Subcutaneous abdominal adipose tissue (tissue), 5 donors: Measurements from ENCODE around the gene ACKR2.

Experiments
- H3K27ac ChIP-seq: one replicate; pipeline ENCODE4 v1.7.0; 2013; ENCODE audit warnings: low read depth, mild to moderate bottlenecking, inconsistent platforms, low read length, moderate library complexity
- H3K27me3 ChIP-seq, 5 donors: one replicate each; pipeline ENCODE4 v1.7.0; 2013; ENCODE audit warnings: low read length in 5 of 5, inconsistent platforms in 1 of 5; ENCODE audit not compliant: control insufficient read depth in 5 of 5, insufficient read depth in 4 of 5
- H3K36me3 ChIP-seq, 5 donors: one replicate each; pipeline ENCODE4 v1.7.0; 2013; ENCODE audit warnings: low read length in 5 of 5; ENCODE audit not compliant: control insufficient read depth in 5 of 5, insufficient read depth in 5 of 5
- H3K4me1 ChIP-seq, 5 donors: one replicate each; pipeline ENCODE4 v1.7.0; 2013; ENCODE audit warnings: low read length in 5 of 5, mild to moderate bottlenecking in 3 of 5, moderate library complexity in 1 of 5; ENCODE audit not compliant: control insufficient read depth in 5 of 5, insufficient read depth in 5 of 5
- H3K4me3 ChIP-seq, 5 donors: one replicate each; pipeline ENCODE4 v1.7.0; 2013; ENCODE audit warnings: low read length in 5 of 5, low read depth in 1 of 5
- H3K9ac ChIP-seq, 5 donors: one replicate each; pipeline ENCODE4 v1.7.0; 2013; ENCODE audit warnings: low read length in 5 of 5, mild to moderate bottlenecking in 4 of 5, moderate library complexity in 3 of 5
- H3K9me3 ChIP-seq, 5 donors: one replicate each; pipeline ENCODE4 v1.7.0; 2013; ENCODE audit warnings: low read length in 5 of 5; ENCODE audit not compliant: control insufficient read depth in 5 of 5
- donor health status: healthy.
- donor health status: healthy.
- donor health status: healthy.
- donor health status: healthy.
- donor health status: healthy.

Gene ACKR2

GRCh38 chr3:42853739-42854302 is 44.6 kb downstream of the ACKR2 start:
- H3K4me3 ChIP-seq: no peak overlapping the region
- no peaks in the 10 kb centered on the region for H3K27me3 ChIP-seq
- no peak overlapping the region for H3K27ac ChIP-seq
- peaks cover 6 to 21% (median 15%) of the 10 kb centered on the region in 5 donors for H3K4me1 ChIP-seq
- H3K9me3 ChIP-seq: no peaks in the 10 kb centered on the region
- no peaks in the 10 kb centered on the region for H3K36me3 ChIP-seq
- no peak overlapping the region for H3K9ac ChIP-seq

DNA sequence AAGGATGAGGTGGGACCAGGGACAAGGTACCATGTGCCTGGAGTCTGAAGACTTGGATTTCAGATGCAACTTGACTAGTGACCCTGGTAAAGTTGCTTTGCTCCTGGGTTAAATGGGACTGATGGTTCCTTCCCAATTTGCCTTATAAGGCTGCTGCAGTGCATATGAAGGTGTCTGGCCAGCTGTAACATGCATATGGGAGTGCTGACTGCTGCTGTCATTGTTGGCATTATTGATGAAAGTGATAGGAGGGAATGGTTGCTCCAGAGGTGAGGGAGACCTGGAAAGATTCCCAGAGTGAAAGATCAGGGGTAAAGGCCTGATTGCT is 45.9 kb downstream of the ACKR2 start:
- Histone ChIP-seq H3K27me3 (no peaks in the 10 kb centered on the region), H3K9me3 (no peaks in the 10 kb centered on the region)

GRCh38 chr3:42855547-42856380 is 46.5 kb downstream of the ACKR2 start:
- peaks cover 6 to 21% (median 15%) of the 10 kb centered on the region in 5 donors for H3K4me1 ChIP-seq
- H3K27me3 ChIP-seq: no peaks in the 10 kb centered on the region
- H3K36me3 ChIP-seq: no peaks in the 10 kb centered on the region
- no peak overlapping the region for H3K4me3 ChIP-seq
- H3K9me3 ChIP-seq: no peaks in the 10 kb centered on the region
- no peak overlapping the region for H3K27ac ChIP-seq
- no peak overlapping the region for H3K9ac ChIP-seq

More for the DNA sequence above, 45.9 kb downstream of the ACKR2 start:
- no peak overlapping the region for H3K9ac ChIP-seq
- H3K27ac ChIP-seq: no peak overlapping the region
- no peak overlapping the region for H3K4me3 ChIP-seq
- no peaks in the 10 kb centered on the region for H3K36me3 ChIP-seq
- H3K4me1 ChIP-seq: peaks cover 6 to 21% (median 15%) of the 10 kb centered on the region in 5 donors

GRCh38 chr3:42856544-42856943 is 47.3 kb downstream of the ACKR2 start:
- no peak overlapping the region for H3K27ac ChIP-seq
- H3K4me1 ChIP-seq: peaks cover 6 to 18% (median 15%) of the 10 kb centered on the region in 5 donors
- H3K36me3 ChIP-seq: no peaks in the 10 kb centered on the region
- no peak overlapping the region for H3K4me3 ChIP-seq
- no peak overlapping the region for H3K9ac ChIP-seq
- H3K27me3 ChIP-seq: no peaks in the 10 kb centered on the region
- no peaks in the 10 kb centered on the region for H3K9me3 ChIP-seq

DNA sequence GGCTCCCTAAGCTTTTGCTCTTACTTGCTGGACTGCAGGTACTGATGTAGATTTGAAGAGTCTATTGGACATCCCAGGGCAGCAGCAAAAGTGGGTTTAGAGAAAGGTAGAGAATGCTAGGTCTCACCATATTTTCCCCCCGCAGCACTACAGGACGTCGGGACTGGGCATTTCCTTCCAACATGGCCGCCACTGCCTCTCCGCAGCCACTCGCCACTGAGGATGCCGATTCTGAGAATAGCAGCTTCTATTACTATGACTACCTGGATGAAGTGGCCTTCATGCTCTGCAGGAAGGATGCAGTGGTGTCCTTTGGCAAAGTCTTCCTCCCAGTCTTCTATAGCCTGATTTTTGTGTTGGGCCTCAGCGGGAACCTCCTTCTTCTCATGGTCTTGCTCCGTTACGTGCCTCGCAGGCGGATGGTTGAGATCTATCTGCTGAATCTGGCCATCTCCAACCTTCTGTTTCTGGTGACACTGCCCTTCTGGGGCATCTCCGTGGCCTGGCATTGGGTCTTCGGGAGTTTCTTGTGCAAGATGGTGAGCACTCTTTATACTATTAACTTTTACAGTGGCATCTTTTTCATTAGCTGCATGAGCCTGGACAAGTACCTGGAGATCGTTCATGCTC is 55.2 kb downstream of the ACKR2 start:
- no peak overlapping the region for H3K4me3 ChIP-seq
- H3K36me3 ChIP-seq: no peaks in the 10 kb centered on the region
- H3K9me3 ChIP-seq: no peaks in the 10 kb centered on the region
- peaks cover 0 to 2% (median 0%) of the 10 kb centered on the region in 5 donors for H3K4me1 ChIP-seq
- no peaks in the 10 kb centered on the region for H3K27me3 ChIP-seq
- H3K9ac ChIP-seq: no peak overlapping the region
- no peak overlapping the region for H3K27ac ChIP-seq

DNA sequence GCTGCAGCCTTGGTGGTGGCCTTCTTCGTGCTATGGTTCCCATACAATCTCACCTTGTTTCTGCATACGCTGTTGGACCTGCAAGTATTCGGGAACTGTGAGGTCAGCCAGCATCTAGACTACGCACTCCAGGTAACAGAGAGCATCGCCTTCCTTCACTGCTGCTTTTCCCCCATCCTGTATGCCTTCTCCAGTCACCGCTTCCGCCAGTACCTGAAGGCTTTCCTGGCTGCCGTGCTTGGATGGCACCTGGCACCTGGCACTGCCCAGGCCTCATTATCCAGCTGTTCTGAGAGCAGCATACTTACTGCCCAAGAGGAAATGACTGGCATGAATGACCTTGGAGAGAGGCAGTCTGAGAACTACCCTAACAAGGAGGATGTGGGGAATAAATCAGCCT is 56.0 kb downstream of the ACKR2 start:
- Histone ChIP-seq H3K27me3 (no peaks in the 10 kb centered on the region), H3K36me3 (no peaks in the 10 kb centered on the region), H3K27ac (no peak overlapping the region), H3K9me3 (no peaks in the 10 kb centered on the region), H3K9ac (no peak overlapping the region), H3K4me3 (no peak overlapping the region), H3K4me1 (peaks cover 0 to 2% (median 0%) of the 10 kb centered on the region in 5 donors)

DNA sequence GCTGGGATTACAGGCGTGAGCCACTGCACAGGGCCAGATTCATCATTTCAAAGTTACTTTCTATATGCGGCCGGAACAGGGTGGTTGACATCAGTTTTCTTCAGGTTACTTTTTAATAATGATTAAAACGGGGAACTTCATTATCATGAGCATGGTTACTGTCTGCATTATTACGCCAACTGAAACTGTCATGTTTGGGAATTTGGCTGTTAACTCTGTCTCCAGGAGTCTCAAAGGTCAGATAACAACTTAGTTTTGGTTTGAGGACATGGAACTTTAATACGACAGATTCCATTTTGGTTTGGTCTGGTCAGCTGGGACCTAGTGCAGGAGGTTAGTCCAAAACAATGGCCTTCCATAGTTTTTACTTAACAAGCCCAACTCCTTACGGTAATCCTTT is 57.9 kb downstream of the ACKR2 start:
- no peaks in the 10 kb centered on the region for H3K9me3 ChIP-seq
- no peak overlapping the region for H3K9ac ChIP-seq
- no peak overlapping the region for H3K4me3 ChIP-seq
- H3K27ac ChIP-seq: no peak overlapping the region
- H3K27me3 ChIP-seq: no peaks in the 10 kb centered on the region
- H3K36me3 ChIP-seq: no peaks in the 10 kb centered on the region
- peaks cover 0 to 4% (median 1%) of the 10 kb centered on the region in 5 donors for H3K4me1 ChIP-seq

GRCh38 chr3:42868841-42869240 is 59.6 kb downstream of the ACKR2 start:
- no peaks in the 10 kb centered on the region for H3K36me3 ChIP-seq

GRCh38 chr3:42871592-42872196 is 62.4 kb downstream of the ACKR2 start:
- Histone ChIP-seq H3K36me3 (no peaks in the 10 kb centered on the region), H3K9ac (peak overlapping the region in 1 of 5 donors; percentile 12), H3K4me1 (peaks cover 0 to 9% (median 0%) of the 10 kb centered on the region in 5 donors), H3K9me3 (no peaks in the 10 kb centered on the region), H3K27ac (no peak overlapping the region), H3K27me3 (peaks cover 0 to 4% (median 0%) of the 10 kb centered on the region in 5 donors), H3K4me3 (no peak overlapping the region)

More at GRCh38 chr3:42868841-42869240, 59.6 kb downstream of the ACKR2 start:
- no peaks in the 10 kb centered on the region for H3K9me3 ChIP-seq
- no peaks in the 10 kb centered on the region for H3K27me3 ChIP-seq
- H3K9ac ChIP-seq: no peak overlapping the region
- H3K4me1 ChIP-seq: peaks cover 0 to 9% (median 2%) of the 10 kb centered on the region in 5 donors
- H3K4me3 ChIP-seq: no peak overlapping the region
- H3K27ac ChIP-seq: no peak overlapping the region

- Histone ChIP-seq H3K9ac (no peak overlapping the region), H3K36me3 (no peaks in the 10 kb centered on the region), H3K9me3 (no peaks in the 10 kb centered on the region), H3K4me3 (no peak overlapping the region), H3K4me1 (peaks cover 0 to 9% (median 0%) of the 10 kb centered on the region in 5 donors), H3K27ac (no peak overlapping the region), H3K27me3 (peaks cover 0 to 4% (median 0%) of the 10 kb centered on the region in 5 donors)
Measured at GRCh38 chr3:42872718-42873117, 63.5 kb downstream of the ACKR2 start.
